AG04449 (cell line): Measurements from ENCODE around the gene SLC26A11.

Experiments
- CTCF ChIA-PET: fragments of 350-600 bp; formaldehyde crosslinking; extraction: SDS; loops from one replicate; lab custom pipeline; 2021; ENCODE audit warnings: antibody characterized with exemption; lab: Yijun Ruan, JAX
- POLR2A ChIA-PET: fragments of 400-600, 350-600 bp; formaldehyde crosslinking; extraction: SDS; loops from one replicate; lab custom pipeline; 2020; ENCODE audit warnings: antibody characterized with exemption, inconsistent platforms; lab: Yijun Ruan, JAX
- DNase-seq: peaks from one replicate; pipeline ENCODE4 v3.0.0-alpha.2; 2010; ENCODE audit warnings: low read depth, low spot score
- H3K4me3 ChIP-seq: 2 replicates; pipeline ENCODE4 v1.5.1; 2011; ENCODE audit warnings: low read depth, mild to moderate bottlenecking, control low read depth, low read length
- TF ChIP-seq, protein P1 (sequence below): IDR thresholded peaks from one replicate; pipeline ENCODE4 v1.5.1; 2011; ENCODE audit warnings: mild to moderate bottlenecking, moderate library complexity, low read length, control low read depth, inconsistent platforms; ENCODE audit not compliant: insufficient read depth; ENCODE audit errors: missing control alignments

SLC26A11 gene

DNA sequence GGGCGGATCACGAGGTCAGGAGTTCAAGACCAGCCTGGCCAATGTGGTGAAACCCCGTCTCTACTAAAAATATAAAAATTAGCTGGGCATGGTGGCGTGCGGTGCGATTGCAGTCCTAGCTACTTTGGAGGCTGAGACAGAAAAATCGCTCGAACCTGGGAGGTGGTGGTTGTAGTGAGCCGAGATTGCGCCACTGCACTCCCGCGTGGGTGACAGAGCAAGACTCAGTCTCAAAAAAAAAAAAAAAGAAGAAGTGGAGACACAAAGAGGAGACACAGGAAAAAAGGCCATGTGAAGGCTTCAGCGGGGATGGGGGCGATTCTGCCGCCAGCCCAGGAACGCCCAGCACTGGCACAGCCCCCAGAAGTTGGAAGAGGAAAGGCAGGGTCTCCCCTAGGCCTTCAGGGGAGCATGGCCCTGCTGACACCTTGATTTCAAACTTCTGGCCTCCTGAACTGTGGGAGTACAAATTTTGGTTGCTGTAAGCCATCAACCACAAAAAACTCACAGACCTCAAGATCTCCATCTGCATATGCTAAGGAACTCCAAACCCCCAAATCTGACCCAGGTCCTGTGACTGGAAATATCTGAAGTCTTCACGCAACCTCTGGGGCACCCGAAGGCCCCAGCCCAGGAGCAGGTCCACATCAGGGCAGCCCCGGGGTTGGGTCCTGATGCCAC, 7.1 kb upstream of the SLC26A11 start:
- TF ChIP-seq, protein P1, sequence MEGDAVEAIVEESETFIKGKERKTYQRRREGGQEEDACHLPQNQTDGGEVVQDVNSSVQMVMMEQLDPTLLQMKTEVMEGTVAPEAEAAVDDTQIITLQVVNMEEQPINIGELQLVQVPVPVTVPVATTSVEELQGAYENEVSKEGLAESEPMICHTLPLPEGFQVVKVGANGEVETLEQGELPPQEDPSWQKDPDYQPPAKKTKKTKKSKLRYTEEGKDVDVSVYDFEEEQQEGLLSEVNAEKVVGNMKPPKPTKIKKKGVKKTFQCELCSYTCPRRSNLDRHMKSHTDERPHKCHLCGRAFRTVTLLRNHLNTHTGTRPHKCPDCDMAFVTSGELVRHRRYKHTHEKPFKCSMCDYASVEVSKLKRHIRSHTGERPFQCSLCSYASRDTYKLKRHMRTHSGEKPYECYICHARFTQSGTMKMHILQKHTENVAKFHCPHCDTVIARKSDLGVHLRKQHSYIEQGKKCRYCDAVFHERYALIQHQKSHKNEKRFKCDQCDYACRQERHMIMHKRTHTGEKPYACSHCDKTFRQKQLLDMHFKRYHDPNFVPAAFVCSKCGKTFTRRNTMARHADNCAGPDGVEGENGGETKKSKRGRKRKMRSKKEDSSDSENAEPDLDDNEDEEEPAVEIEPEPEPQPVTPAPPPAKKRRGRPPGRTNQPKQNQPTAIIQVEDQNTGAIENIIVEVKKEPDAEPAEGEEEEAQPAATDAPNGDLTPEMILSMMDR = no peak
- CTCF ChIA-PET = no interaction called here
- no peak for DNase-seq
- H3K4me3 ChIP-seq = no peak overlapping the region
- POLR2A ChIA-PET = no interaction called here

- CTCF ChIA-PET = no interaction called here
- POLR2A ChIA-PET = no interaction called here
- DNase-seq = no peak
- TF ChIP-seq, protein P1 = no peak
- no peak overlapping the region for H3K4me3 ChIP-seq
Measured at GRCh38 chr17:80213643-80213975, 6.6 kb upstream of the SLC26A11 start.

- no peak for DNase-seq
- POLR2A ChIA-PET = no interaction called here
- TF ChIP-seq, protein P1 = no peak
- CTCF ChIA-PET = no interaction called here
- no peak overlapping the region for H3K4me3 ChIP-seq
Measured at GRCh38 chr17:80214012-80214877, 6.0 kb upstream of the SLC26A11 start.

- CTCF ChIA-PET = no interaction called here
- DNase-seq = no peak
- TF ChIP-seq, protein P1 = no peak
- H3K4me3 ChIP-seq = no peak overlapping the region
- POLR2A ChIA-PET = no interaction called here
Measured at GRCh38 chr17:80214878-80215210, 5.4 kb upstream of the SLC26A11 start.

DNA sequence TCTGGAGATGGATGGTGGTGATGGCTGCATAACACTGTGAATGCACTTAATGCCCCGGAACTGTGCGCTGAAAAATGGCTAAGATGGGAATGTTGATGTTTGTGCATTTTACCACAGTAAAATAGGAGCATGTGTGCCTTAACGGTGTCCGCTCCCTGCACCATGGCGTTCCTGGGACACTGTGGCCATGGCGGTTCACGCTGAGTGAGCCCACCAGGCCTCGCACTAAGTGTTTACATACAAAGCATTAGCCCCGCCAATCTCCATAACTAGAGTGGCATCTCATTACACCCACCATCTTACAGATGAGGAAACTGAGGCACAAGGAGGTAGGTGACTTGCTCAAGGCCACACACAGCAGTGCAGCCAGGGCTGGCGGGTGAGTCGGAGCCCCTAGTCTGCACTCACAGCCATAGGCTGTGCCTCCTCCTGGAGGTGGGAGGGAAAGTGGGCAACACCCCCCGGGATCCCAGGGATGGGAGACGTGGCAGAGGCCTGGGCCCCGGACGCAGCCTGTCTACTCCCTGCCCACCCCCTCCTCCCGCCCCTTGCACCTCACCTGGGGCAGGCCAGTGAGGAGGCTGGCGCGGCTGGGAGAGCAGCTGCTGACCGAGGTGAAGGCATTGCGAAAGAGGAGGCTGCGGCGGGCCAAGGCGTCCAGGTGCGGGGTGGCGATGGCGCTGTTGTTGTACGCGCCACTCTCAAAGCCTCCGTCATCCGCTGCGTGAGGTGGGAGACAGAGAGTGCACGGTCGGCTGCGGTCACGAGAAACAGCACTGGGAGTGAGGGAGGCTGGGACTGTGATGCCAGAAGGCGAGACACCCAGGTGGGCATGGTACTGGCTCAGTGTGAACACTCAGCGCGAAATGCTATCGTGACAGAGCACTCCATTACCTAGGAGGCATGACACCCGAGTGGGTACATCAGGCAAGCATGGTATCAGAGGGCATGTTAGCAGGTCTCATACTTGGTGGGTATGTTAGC, 3.5 kb upstream of the SLC26A11 start:
- H3K4me3 ChIP-seq = no peak overlapping the region
- POLR2A ChIA-PET = no interaction called here
- CTCF ChIA-PET = no interaction called here
- TF ChIP-seq, protein P1 = no peak
- no peak for DNase-seq
